Neural crest cell (in vitro differentiated cells): ENCODE results near the gene PRXL2B. TPM values are rescaled to one million over a fixed set of nuclear protein-coding genes. Genes with fewer than 3 reads are reported as not detected.

ENCODE experiments used
- DNase-seq: peaks from one replicate; pipeline ENCODE4 v3.0.0; 2021; ENCODE audit warnings: low read depth, mixed read lengths, low spot score
- H3K27ac Mint-ChIP-seq: one replicate; pipeline ENCODE4 v1.8.0; 2021; ENCODE audit warnings: mild to moderate bottlenecking, mixed read lengths; ENCODE audit not compliant: unreplicated experiment
- H3K27me3 Mint-ChIP-seq: 2 replicates; pipeline ENCODE4 v1.8.0; 2021; ENCODE audit warnings: low read depth, mild to moderate bottlenecking, mixed read lengths
- H3K36me3 Mint-ChIP-seq: 2 replicates; pipeline ENCODE4 v1.8.0; 2021; ENCODE audit warnings: low read depth, mild to moderate bottlenecking, mixed read lengths
- H3K4me1 Mint-ChIP-seq: 2 replicates; pipeline ENCODE4 v1.8.0; 2021; ENCODE audit warnings: mixed read lengths
- H3K4me3 Mint-ChIP-seq: one replicate; pipeline ENCODE4 v1.8.0; 2021; ENCODE audit warnings: mild to moderate bottlenecking, mixed read lengths
- H3K9me3 Mint-ChIP-seq: 2 replicates; pipeline ENCODE4 v1.8.0; 2021; ENCODE audit warnings: mixed read lengths
- CTCF ChIP-seq: fragments of 200-600 bp; sonication (generic); conservative IDR thresholded peaks from 2 replicates; pipeline ENCODE4 v1.5.0; 2021; ENCODE audit warnings: antibody characterized with exemption, mild to moderate bottlenecking
- total RNA-seq: library from RNA; stranded (reverse); gene quantifications from 2 replicates; pipeline ENCODE4 v1.2.1, GENCODE V29; 2021

The PRXL2B gene
- total RNA-seq, 1 donor from 2014 or later = 51.3 TPM

- DNase-seq = peak; percentile 58
- Mint-ChIP-seq H3K4me1 (peaks cover 33% of the 10 kb centered on the region), H3K4me3 (peak overlapping the region; percentile 82), H3K27me3 (peaks cover 9% of the 10 kb centered on the region), H3K9me3 (no peaks in the 10 kb centered on the region), H3K27ac (no peak overlapping the region), H3K36me3 (no peaks in the 10 kb centered on the region)
- TF ChIP-seq CTCF = no peak
These were observed 45.6 kb upstream of the PRXL2B start for GRCh38 chr1:2540816-2541492.

GRCh38 chr1:2541619-2542245 lies 44.8 kb upstream of the PRXL2B start:
- no peak overlapping the region for H3K27ac Mint-ChIP-seq
- H3K4me3 Mint-ChIP-seq = no peak overlapping the region
- no peak for TF ChIP-seq CTCF
- no peak for DNase-seq
- H3K27me3 Mint-ChIP-seq = peaks cover 4% of the 10 kb centered on the region
- H3K9me3 Mint-ChIP-seq = no peaks in the 10 kb centered on the region
- no peaks in the 10 kb centered on the region for H3K36me3 Mint-ChIP-seq
- peaks cover 28% of the 10 kb centered on the region for H3K4me1 Mint-ChIP-seq

- no peak for TF ChIP-seq CTCF
- no peak overlapping the region for H3K27ac Mint-ChIP-seq
- H3K4me1 Mint-ChIP-seq = peaks cover 28% of the 10 kb centered on the region
- no peaks in the 10 kb centered on the region for H3K27me3 Mint-ChIP-seq
- no peaks in the 10 kb centered on the region for H3K36me3 Mint-ChIP-seq
- DNase-seq = no peak
- no peaks in the 10 kb centered on the region for H3K9me3 Mint-ChIP-seq
- H3K4me3 Mint-ChIP-seq = peak overlapping the region; percentile 66
These were observed 44.2 kb upstream of the PRXL2B start for GRCh38 chr1:2542246-2542915.

- DNase-seq = peak; percentile 61
- Mint-ChIP-seq H3K36me3 (no peaks in the 10 kb centered on the region), H3K4me3 (peak overlapping the region; percentile 34), H3K4me1 (peaks cover 36% of the 10 kb centered on the region), H3K9me3 (no peaks in the 10 kb centered on the region), H3K27ac (no peak overlapping the region), H3K27me3 (no peaks in the 10 kb centered on the region)
- TF ChIP-seq CTCF = no peak
These were observed 43.0 kb upstream of the PRXL2B start for GRCh38 chr1:2543543-2544092.

GRCh38 chr1:2544093-2544874 lies 42.3 kb upstream of the PRXL2B start:
- H3K4me3 Mint-ChIP-seq = peak overlapping the region; percentile 70
- peak overlapping the region; percentile 27 for H3K27ac Mint-ChIP-seq
- TF ChIP-seq CTCF = no peak
- no peaks in the 10 kb centered on the region for H3K27me3 Mint-ChIP-seq
- DNase-seq = peak; percentile 20
- peaks cover 40% of the 10 kb centered on the region for H3K4me1 Mint-ChIP-seq
- no peaks in the 10 kb centered on the region for H3K36me3 Mint-ChIP-seq
- no peaks in the 10 kb centered on the region for H3K9me3 Mint-ChIP-seq
